Medulla oblongata (tissue), 1 donor: ENCODE data around the gene HAPSTR1.

Experiments used
- DNase-seq: peaks from one replicate; pipeline ENCODE4 v3.0.0-alpha.2; 2015; ENCODE audit errors: extremely low spot score

HAPSTR1 gene

GRCh38 chr16:9096416-9096952 lies 5.0 kb downstream of the HAPSTR1 start:
- no peak for DNase-seq

DNA sequence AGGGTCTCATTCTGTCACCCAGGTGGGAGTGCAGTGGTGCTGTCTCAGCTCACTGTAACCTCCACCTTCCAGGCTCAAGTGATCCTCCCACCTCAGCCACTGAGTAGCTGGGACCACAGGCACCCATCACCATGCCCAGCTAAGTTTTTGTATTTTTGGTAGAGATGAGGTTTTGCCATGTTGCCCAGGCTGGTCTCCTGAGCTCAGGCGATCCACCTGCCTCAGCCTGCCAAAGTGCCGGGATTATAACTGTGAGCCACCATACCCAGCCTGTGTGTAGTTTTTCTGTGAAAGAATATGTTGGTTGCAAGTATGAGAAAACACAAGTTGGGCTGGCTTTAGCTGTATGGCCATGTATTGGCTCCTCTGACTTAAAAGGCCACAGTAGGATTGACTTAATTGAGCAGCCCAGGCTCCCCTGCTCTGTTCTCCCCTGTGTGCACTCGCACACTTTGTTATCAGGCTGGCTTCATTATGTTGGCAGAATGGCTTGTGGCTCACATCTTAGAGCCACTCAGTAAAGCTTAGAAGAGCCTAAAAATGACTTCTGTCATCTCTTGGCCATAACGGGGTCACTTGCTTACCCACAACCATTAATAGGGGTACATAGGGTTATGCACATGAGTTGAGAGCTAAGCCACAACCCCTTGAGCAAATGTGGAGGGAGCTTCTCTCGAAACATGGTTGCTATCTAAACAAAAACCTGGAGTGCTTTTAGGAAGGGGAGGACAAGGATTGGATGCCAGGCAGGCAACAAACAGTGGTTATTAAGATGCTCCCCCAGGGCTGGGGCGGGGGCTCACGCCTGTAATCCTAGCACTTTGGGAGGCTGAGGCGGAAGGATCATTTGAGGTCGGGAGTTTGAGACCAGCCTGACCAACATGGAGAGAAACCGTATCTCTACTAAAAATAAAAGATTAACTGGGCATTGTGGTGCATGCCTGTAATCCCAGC lies 6.1 kb downstream of the HAPSTR1 start:
- DNase-seq: no peak

- no peak for DNase-seq
These were observed 7.1 kb downstream of the HAPSTR1 start for GRCh38 chr16:9098377-9099090.

- no peak for DNase-seq
These were observed 7.7 kb downstream of the HAPSTR1 start for GRCh38 chr16:9099131-9099625.

GRCh38 chr16:9102379-9102778 lies 10.9 kb downstream of the HAPSTR1 start:
- DNase-seq: no peak

- DNase-seq: no peak
These were observed 11.5 kb downstream of the HAPSTR1 start for GRCh38 chr16:9102943-9103342.

DNA sequence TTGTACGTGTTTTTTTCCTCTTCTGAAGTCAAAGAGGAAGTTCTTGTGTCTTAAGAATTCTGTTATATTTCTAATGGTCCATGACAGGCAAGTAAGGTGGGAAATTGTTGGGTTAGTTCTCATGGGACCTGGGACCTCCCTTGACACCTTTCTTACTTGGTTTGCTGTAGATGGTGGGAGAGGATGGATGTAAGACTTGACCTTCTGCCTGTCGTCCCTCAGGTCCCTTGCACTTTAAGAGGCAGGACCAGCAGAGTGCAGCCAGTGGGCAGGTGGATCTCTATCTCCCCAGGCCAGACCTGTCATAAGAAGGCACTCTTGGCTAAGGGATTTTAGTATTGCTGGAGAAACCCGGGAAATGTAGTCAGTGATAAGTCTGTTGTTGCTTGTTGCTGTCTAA lies 12.1 kb downstream of the HAPSTR1 start:
- DNase-seq: no peak

DNA sequence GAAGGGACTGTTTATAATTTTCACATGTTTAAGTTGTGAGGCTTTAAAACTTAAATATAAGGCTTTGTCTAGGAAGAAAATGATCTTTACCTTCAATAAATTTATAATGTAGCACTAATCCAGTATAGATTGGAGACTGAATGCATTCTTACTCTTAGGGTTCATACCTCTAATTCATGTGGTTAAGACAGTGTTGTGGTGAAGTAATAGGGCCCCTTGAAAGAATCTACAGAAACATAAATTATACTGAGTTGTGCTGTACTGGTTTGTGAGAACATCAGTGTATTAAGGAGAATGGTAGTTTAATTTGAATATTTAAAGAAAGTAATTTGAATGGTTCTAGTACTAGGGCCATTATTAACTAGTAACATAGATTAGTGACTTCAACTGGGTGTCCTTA lies 13.7 kb downstream of the HAPSTR1 start:
- DNase-seq: no peak

DNA sequence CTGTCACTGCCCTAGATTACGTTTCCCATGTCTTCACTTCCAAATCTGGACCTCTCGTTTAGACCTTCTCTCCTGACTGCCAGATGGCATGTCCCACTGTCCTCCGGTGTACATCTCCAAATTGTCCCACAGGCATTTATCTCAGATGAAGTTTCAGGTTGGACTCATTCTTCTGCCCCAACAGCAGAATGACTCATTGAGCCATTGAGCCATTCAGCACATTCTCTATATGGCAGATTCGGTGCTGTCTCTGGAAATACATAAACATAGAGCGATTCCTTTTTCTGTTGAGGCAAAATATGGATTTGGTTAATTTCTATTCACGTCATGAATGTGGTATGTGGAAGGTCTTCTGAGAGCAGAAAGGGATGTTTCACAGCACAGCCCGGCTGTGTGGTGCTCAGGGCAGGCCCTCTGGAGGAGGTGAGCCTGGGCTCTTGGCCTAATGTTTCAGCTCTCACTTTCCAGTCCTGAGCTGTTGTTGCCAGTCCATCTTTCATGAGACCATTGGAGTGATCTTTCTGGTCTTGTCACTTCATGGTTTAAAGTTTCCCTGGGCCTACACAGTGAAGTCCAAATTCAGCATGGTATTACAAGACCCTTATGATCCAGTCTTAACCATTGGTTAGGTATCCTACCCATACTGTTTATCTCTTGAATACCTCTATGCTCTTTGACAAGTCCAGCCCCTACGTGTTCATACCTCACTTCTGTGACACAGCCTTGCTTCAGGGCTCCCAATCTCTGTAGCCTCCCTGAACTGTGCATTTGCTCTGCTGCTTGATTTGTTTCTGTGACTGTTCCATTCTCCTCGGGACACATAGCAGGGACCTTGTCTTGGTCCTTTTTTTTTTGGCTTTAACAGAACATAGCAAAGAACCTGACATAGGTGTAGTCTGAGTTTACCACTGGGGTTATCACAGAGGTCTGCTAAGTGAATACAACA lies 15.9 kb downstream of the HAPSTR1 start:
- no peak for DNase-seq

GRCh38 chr16:9109255-9109654 lies 17.8 kb downstream of the HAPSTR1 start:
- DNase-seq: no peak

DNA sequence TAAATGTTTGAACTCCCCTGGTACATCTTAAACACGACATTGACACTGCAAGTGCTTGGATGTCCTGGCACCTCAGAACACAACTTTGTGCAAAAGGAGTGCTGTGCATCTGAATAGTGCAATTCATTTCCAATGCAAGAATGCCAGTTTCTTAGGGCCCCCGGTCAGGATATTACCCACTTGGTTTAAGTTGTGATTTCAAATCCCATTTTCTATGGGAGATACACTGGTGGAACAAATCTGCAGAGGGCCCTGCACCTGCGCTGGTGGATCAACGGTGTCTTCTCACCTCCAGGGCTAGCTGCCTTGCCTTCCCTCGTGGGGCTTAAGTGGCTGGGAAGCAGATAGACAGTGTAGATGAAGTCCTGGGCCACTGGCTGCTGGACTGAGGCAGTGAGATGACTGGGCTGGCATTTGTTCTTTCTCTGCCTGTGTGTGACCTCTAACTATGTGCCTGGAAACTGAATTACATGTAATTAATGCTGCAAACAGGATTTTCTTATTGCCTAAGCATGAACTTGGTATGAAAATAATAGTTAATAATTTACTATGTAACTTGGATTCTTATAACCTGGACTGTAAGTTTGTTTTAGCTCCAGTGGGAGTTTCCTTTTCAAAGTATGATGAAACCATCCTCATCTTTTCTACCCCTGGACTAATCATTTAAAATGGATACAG lies 20.9 kb downstream of the HAPSTR1 start:
- DNase-seq: no peak

- no peak for DNase-seq
These were observed 21.4 kb downstream of the HAPSTR1 start for GRCh38 chr16:9112844-9113186.

- no peak for DNase-seq
These were observed 22.3 kb downstream of the HAPSTR1 start for GRCh38 chr16:9113707-9114106.

DNA sequence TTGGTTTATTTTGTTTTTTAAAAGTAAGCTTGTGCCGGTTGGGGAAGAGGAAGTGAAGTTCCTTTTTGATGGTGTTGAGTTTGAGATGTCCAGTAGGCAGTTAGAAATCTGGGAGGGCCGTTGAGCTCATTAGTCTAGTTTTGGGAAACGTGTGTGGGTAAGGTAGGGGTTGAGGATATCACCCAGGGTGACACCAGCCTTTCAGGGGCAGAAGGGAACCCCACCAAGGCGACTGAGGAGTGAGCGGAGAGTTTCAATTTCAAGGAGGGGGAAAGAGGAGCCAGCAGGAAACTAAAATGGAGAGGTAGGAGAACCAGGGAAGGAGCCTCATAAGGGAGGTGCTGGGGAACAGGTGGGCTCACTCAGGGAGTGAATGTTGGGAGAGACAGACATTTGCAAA lies 22.7 kb downstream of the HAPSTR1 start:
- DNase-seq: no peak

GRCh38 chr16:9114842-9115241 lies 23.4 kb downstream of the HAPSTR1 start:
- DNase-seq: no peak

DNA sequence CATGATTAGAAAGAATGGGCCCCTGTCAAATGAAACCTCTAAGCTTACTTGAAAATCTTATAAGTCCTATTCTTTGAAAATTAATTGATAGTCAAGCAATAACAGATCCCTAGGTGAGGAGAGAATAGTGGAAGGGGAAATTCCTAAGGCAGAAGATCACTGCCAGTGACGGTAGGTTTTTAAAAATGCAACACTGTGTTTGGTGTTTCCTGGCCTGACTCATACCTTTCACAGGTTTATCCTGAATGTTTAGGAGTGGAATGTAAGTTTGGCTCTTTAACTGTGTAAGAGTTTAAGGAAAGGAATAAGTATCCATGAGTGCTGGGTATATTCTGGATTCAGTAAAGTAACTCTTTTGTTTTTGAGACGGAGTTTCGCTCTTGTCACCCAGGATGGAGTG lies 23.8 kb downstream of the HAPSTR1 start:
- DNase-seq: no peak

GRCh38 chr16:9116141-9116540 lies 24.7 kb downstream of the HAPSTR1 start:
- no peak for DNase-seq

DNA sequence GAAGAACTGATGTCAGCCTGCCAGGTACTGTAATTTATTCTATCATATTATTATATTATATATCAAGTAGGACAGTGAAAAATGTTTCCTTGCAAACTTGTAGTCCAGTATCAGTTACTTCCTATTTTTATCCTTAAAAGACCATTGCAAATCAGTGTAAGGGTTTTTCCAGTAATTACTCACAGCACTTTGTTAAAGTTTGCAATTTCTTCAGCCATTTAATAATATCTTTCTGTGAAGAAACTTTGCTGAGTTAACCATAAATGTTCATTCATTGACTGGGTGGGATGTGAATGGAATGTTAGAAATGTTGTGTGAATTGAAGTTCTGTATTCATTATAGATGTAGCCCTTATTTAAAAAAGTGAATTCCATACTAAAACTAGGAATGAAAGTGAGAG lies 26.7 kb downstream of the HAPSTR1 start:
- no peak for DNase-seq

- DNase-seq: peak; percentile 58
These were observed 28.4 kb downstream of the HAPSTR1 start for GRCh38 chr16:9119795-9120194.

GRCh38 chr16:9122342-9122741 lies 30.9 kb downstream of the HAPSTR1 start:
- DNase-seq: no peak

DNA sequence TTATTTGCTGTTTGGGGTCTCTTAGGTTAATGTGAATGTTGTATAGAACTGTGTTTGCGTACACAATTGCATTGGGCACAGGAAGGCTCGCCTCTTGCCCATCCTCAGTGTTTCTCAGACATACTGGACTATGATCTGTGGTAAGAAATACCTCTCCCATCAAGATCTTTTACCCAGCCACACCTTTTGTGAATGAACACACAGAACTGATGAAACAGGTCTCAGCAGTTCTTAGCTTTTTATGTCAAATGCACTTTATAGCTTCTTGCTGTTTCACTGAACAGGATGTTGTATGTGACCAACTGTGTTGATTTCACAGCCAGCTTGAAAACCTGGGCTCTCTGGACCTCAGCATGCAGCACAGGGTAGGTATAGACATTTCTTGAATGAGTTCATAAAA lies 31.5 kb downstream of the HAPSTR1 start:
- no peak for DNase-seq
